Hematopoietic multipotent progenitor cell treated with erythropoietin and hydrocortisone succinate and interleukin-3 and kit ligand, for 15 days (in vitro differentiated cells): ENCODE data around the gene XBP1.
A peak's percentile ranks its signal among the peaks of the same experiment; 100 is the strongest.
"Not testable (repeated sequence)": the region's sequence is repeated elsewhere in the genome, so short reads cannot be mapped to it uniquely, and the experiment has no call there.

Experiments used
- DNase-seq: peaks from one replicate; pipeline ENCODE4 v3.0.0-alpha.2; 2015; ENCODE audit warnings: low spot score

The XBP1 gene

GRCh38 chr22:28800308-28801041, at the start of gene XBP1:
TSS of gene XBP1 (minus strand) at chr22:28800569.
- DNase-seq, result peak; percentile 91

- no peak for DNase-seq
Observed at GRCh38 chr22:28846994-28847393, 46.6 kb upstream of the XBP1 start.

DNA sequence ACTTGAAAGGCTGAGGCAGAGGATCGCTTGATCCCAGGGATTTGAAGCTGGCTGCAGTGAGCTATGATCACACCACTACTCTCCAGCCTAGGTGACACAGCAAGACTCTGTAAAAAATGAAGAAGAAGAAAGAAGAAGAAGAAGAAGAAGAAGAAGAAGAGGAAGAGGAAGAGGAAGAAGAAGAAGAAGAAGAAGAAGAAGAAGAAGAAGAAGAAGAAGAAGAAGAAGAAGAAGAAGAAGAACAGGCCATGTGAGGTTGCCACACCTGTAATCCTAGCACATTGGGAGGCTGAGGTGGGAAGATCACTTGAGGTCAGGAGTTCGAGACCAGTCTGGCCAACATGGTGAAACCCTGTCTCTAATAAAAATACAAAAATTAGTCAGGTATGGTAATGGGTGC, 43.9 kb upstream of the XBP1 start:
- not testable (repeated sequence) for DNase-seq

- DNase-seq, result no peak
Observed at GRCh38 chr22:28843633-28844032, 43.3 kb upstream of the XBP1 start.

DNA sequence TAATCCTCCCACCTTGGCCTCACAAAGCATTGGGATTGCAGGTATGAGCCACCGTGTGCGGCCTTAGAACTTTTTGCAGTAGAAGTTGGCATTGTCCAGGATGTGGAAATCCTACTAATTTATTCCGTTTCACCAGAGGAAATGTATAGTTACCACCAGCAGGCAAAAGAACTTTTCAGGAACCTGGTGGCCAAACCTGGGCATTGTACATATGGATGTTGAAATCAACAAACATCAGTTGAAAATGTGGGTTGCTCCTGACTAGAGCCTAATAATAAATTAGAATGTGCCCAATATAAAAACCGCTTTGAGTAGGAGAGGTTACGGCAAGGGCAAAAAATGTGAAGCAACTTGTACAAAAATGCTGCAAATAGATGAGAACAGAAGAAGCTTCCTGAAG, 40.7 kb upstream of the XBP1 start:
- no peak for DNase-seq

- no peak for DNase-seq
Observed at GRCh38 chr22:28838971-28839370, 38.6 kb upstream of the XBP1 start.

DNA sequence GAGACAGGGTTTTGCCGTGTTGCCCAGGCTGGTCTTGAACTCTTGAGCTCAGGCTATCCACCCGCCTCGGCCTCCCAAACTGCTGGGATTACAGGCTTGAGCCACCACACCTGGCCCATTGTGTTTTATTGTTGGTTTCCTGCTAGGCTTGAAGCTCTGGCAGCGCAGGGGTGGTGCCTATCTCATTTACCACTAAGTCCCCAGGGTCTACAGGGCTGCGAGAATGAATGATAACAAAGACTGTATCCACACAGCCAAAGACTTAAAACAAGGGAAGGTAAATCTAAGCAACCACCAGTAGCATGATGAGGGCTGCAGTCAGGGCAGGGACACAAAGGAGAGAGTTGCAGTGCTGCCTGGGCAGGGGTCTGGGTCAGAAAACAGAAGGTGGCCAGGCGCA, 37.3 kb upstream of the XBP1 start:
- DNase-seq, result no peak

DNA sequence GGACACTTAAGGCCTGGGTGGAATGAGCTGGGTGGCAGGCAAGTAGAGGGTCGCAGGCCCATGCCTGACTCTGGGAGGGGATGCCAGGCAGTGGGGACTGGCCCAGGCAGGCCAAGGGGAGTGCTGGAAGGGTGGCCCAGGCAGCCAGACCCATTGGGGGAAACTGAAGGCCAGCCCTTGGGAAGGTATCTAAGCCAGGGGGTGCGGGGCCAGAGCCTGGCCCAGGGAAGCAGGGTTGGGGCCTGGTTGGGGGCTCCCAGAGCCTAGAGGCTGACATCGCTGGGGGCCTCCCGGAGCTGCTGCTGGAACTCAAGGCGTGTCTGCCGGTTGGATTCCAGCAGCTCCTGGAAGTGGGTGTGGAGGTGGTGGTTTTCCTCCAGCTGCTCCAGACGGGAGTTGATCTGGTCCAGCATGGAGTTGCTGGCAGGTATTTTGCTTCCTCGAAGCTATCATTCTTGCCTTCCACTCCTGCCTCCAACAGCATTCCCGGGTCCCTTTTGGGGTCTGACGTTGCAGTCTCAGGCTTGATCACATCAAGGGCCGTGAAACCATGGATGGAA, 35.3 kb upstream of the XBP1 start:
- no peak for DNase-seq

- no peak for DNase-seq
Observed at GRCh38 chr22:28833276-28833923, 33.0 kb upstream of the XBP1 start.

GRCh38 chr22:28832731-28833130, 32.4 kb upstream of the XBP1 start:
- no peak for DNase-seq

- DNase-seq, result no peak
Observed at GRCh38 chr22:28831140-28832072, 31.0 kb upstream of the XBP1 start.

DNA sequence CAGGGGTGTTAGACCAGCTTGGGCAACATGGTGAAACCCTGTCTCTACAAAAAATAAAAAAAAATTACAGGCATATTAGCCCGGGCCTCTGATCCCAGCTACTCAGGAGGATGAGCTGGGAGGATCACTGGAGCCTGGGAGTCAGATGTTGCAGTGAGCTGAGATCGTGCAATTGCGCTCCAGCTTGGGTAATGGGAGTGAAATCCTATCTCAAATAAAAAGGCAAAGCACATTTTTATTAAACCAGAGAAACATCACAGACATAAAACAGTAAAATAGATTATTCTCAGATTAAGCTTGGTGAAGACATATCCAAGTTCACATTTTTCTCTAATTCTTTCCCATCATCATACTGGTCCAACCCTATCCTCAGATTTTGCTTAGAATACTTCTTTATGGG, 30.1 kb upstream of the XBP1 start:
- DNase-seq, result no peak

- DNase-seq, result peak; percentile 80
Observed at GRCh38 chr22:28829358-28830181, 29.2 kb upstream of the XBP1 start.

GRCh38 chr22:28826921-28827320, 26.6 kb upstream of the XBP1 start:
- no peak for DNase-seq

DNA sequence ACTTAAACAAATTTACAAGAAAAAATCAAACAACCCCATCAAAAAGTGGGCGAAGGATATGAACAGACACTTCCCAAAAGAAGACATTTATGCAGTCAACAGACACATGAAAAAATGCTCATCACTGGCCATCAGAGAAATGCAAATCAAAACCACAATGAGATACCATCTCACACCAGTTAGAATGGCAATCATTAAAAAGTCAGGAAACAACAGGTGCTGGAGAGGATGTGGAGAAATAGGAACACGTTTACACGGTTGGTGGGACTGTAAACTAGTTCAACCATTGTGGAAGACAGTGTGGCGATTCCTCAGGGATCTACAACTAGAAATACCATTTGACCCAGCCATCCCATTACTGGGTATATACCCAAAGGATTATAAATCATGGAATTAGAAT, 26.1 kb upstream of the XBP1 start:
- not testable (repeated sequence) for DNase-seq

DNA sequence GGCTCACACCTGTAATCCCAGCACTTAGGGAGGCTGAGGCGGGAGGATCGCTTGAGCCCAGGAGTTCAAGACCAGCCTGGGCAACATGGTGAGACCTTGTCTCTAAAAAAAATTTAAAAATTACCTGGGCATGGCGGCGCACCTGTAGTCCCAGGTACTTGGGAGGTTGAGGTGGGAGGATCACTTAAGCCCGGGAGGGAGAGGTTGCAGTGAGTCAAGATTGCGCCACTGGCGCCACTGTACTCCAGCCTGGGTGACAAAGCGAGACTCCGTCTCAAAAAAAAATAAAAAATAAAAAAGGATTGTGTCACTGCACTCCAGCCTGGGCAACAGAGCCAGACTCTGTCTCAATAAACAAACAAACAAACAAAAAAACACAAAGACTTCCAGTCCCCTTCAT, 24.1 kb upstream of the XBP1 start:
- DNase-seq, result not testable (repeated sequence)

DNA sequence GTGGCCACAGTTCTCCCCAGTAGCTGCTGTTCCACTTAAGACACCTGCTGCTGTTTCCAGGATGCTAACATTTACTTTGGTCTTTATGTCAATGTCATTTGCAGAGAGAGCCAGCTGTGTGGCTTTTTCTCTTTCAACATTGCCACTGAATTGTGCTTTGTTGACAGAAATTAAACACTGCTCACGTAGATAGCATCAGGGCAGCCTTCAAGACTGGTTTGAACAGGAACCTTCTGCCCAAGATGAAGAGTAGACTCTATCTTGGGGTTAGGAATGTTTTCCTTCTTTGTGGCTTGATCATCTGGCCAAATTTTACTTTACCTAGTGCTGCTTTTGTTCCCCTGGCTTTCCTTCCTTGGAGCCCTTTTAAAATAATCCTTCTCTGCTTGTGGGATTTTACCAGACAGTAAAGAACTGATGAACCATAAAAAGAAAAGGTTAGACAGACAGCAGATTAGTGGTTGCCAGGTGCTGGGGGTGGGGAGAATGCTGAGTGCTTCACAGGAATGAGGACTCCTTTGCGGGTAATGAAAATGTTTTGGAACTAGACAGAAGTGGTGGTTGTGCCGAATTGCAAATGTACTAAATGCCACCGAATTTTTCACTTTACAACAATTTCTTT, 22.7 kb upstream of the XBP1 start:
- no peak for DNase-seq

DNA sequence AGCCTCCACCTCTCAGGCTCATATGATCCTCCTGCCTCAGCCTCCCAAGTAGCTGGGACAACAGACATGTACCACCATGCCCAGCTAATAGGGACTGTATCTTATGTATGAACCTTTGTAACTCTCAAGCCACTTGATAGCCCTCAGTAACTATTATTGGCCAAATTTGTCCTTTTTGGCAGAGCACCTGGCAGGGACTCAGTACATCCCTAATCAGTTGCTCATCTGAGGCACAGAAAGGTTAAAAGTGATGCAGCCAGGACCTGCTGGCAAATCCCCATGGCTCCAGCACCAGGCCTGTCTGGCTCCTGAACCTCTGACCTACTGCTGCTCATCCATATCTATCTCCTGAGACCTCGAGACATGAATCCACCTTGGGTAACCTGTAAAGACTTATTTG, 21.1 kb upstream of the XBP1 start:
- DNase-seq, result no peak

DNA sequence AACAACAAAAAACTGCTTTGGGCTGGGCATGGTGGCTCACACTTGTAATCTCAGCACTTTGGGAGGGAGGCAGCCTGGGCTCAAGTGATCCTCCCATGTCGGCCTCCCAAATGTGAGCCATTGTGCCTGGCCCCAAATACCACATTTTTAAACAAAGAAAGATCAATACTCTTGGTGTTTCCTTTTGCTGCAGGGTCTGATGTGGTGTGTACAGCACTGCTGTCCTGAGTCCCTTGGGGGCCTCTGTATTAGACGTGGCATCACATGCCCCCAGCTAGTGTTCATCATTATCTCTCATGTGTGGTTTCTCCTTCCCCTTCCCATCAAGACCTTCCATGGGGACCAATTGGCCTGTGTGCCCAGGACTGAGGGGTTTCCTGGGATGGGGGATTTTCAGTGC, 20.5 kb upstream of the XBP1 start:
- DNase-seq, result no peak

DNA sequence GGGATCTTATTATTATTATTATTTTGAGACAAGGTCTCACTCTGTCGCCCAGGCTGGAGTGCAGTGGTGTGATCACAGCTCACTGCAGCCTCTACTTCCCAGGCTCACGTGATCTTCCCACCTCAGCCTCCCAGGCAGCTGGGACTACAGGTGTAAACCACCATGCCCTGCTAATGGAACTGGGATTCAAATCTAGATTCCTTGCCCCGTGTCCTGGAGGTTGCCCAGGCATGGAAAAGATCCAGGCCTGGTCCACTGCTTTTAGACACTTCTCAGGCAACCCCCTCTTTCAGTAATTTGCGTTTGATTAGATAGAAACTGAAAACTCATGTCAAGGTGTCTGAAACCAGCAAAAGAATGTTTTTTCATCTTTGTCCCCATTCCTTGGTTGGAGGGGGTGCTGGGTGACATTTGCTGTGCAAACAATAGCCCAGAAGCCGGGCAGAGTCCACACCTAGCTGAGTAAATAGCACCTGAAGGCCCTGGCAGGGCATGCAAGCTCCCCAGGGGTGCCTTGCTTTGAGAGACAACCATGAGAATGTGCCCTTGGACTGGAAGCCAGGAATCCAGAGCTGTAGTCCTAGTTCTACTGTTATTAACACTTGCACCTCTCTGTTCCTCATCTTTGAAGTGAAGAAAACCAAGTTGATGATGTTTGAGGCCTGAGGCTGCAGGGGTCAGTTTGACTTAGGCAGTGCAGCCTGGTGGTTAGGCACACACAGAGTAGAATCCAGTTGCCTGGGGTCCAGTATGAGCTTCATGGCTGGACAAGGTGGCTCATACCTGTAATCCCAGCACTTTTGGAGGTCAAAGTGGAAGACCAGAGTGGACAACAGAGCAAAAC, 19.1 kb upstream of the XBP1 start:
- no peak for DNase-seq
